HepG2 (cell line): ENCODE data around the gene LGI2. TPM values are rescaled to one million over a fixed set of nuclear protein-coding genes. Genes with fewer than 3 reads are reported as not detected.

Source experiments
- ATAC-seq: fragments of 200-7000 bp; cut with Tn5 transposase; 3 replicates; pipeline ENCODE4 v1.9.1; 2020; ENCODE audit warnings: mild to moderate bottlenecking, moderate library complexity
- BruUV-seq: library from RNA; stranded (reverse); fragments of 400-500 nt; replicated peaks from 2 replicates; lab custom pipeline; 2021; lab: Mats Ljungman, UMichigan
- CTCF ChIA-PET: fragments of 300-600 bp; formaldehyde crosslinking; extraction: SDS; loops from one replicate; lab custom pipeline; 2021; ENCODE audit warnings: low total read pairs, inconsistent platforms, low intra/inter-chr PET ratio; lab: Yijun Ruan, JAX
- POLR2A ChIA-PET: fragments of 350-600 bp; sonication (Branson Sonifier 250); formaldehyde crosslinking; loops from one replicate; lab custom pipeline; 2020; ENCODE audit warnings: antibody characterized with exemption, inconsistent platforms; lab: Yijun Ruan, JAX
- DNase-seq: peaks from one replicate; pipeline ENCODE4 v3.0.0-alpha.2; 2015; ENCODE audit warnings: low spot score
- FAIRE-seq: peaks from 3 replicates; lab custom pipeline; 2011; peaks lifted over from hg19 to GRCh38; lab: Jason Lieb, UNC
- H2AFZ ChIP-seq: one replicate; pipeline ENCODE4 v1.6.1; 2011; ENCODE audit warnings: low read length, inconsistent platforms
- H3K27ac ChIP-seq: fragments of 300-600 bp; 3 replicates; pipeline ENCODE4 v1.8.0; 2011; ENCODE audit warnings: mixed run types, mild to moderate bottlenecking, mixed read lengths, low read length, inconsistent platforms; ENCODE audit not compliant: insufficient read depth; ENCODE audit errors: extremely low read length
- H3K27me3 ChIP-seq, 2 experiments: fragments of 200-600 bp in 1 of 2; 2 replicates in 1 of 2; 3 replicates in 1 of 2; pipeline versions ENCODE4 v1.6.0 to v1.8.0; 2011; ENCODE audit warnings: low read length in 2 of 2, mild to moderate bottlenecking in 2 of 2, moderate library complexity in 2 of 2, inconsistent platforms in 1 of 2; ENCODE audit not compliant: insufficient read depth in 2 of 2, control insufficient read depth in 1 of 2
- H3K36me3 ChIP-seq, 2 experiments: fragments of 200-600 bp in 1 of 2; replicated peaks in 1 of 2; 2 replicates in 1 of 2; 3 replicates in 1 of 2; pipeline versions ENCODE4 v1.5.1 to v1.8.0; 2011; ENCODE audit warnings: low read length in 2 of 2, inconsistent platforms in 1 of 2; ENCODE audit not compliant: insufficient read depth in 2 of 2, control insufficient read depth in 1 of 2
- H3K4me1 ChIP-seq: 2 replicates; pipeline ENCODE4 v1.5.1; 2012; ENCODE audit warnings: low read length, inconsistent platforms; ENCODE audit not compliant: insufficient read depth
- H3K4me2 ChIP-seq: 2 replicates; pipeline ENCODE4 v1.6.0; 2011; ENCODE audit warnings: low read depth, low read length, inconsistent platforms
- H3K4me3 ChIP-seq, 3 experiments: fragments of 200-600 bp in 1 of 3; sonication (generic), shearing (Covaris generic) in 1 of 3; replicated peaks in 1 of 3; 2 replicates each; pipeline ENCODE4 v1.5.1; 2011 to 2016; ENCODE audit warnings: low read length in 3 of 3, inconsistent platforms in 2 of 3, low read depth in 2 of 3, mild to moderate bottlenecking in 2 of 3, control low read depth in 1 of 3, mixed read lengths in 1 of 3; ENCODE audit not compliant: insufficient read depth in 1 of 3
- H3K79me2 ChIP-seq: one replicate; pipeline ENCODE4 v1.6.1; 2011; ENCODE audit warnings: low read length, inconsistent platforms; ENCODE audit not compliant: insufficient read depth
- H3K9ac ChIP-seq: 2 replicates; pipeline ENCODE4 v1.6.0; 2011; ENCODE audit warnings: mild to moderate bottlenecking, low read depth, low read length, inconsistent platforms; ENCODE audit not compliant: insufficient read depth
- H3K9me3 ChIP-seq: 2 replicates; pipeline ENCODE4 v1.5.1; 2012; ENCODE audit warnings: mild to moderate bottlenecking, low read length
- H4K20me1 ChIP-seq: 2 replicates; pipeline ENCODE4 v1.6.0; 2011; ENCODE audit warnings: inconsistent platforms, mild to moderate bottlenecking, low read length, moderate library complexity; ENCODE audit not compliant: insufficient read depth
- MTERF4 ChIP-seq: sonication (generic); formaldehyde crosslinking; IDR thresholded peaks from 2 replicates; pipeline ENCODE4 v1.8.0; 2023; ENCODE audit warnings: mild to moderate bottlenecking, missing genetic modification reagents
- RARG ChIP-seq: sonication (generic); formaldehyde crosslinking; IDR thresholded peaks from 2 replicates; pipeline ENCODE4 v1.4.0; 2020; ENCODE audit warnings: low read depth, mild to moderate bottlenecking, missing genetic modification reagents
- XBP1 ChIP-seq: sonication (generic); formaldehyde crosslinking; IDR thresholded peaks from 2 replicates; pipeline ENCODE4 v1.5.0; 2020; ENCODE audit warnings: missing genetic modification reagents
- ZBTB21 ChIP-seq: sonication (generic); formaldehyde crosslinking; IDR thresholded peaks from 2 replicates; pipeline ENCODE4 v1.4.0; 2020; ENCODE audit warnings: missing genetic modification reagents
- ZNF749 ChIP-seq: sonication (generic); formaldehyde crosslinking; IDR thresholded peaks from 2 replicates; pipeline ENCODE4 v1.8.0; 2022; ENCODE audit warnings: mild to moderate bottlenecking, missing genetic modification reagents, moderate library complexity, borderline replicate concordance
- WGBS: methylation state at CpG from one replicate; pipeline ENCODE4 v1.1.6; 2017; ENCODE audit warnings: low lambda C conversion rate; 5-methylcytosine and 5-hydroxymethylcytosine counted together
- in situ Hi-C: cut with HindIII; loops from 2 replicates; pipeline ENCODE4 v1.10.0; 2017; ENCODE audit warnings: low pct_unique_long_range_greater_than_20kb; ENCODE audit not compliant: extremely low pct_ligation_motif_present
- intact Hi-C: fragments of 100-400 bp; cut with micrococcal nuclease; formaldehyde crosslinking; loops from one replicate; pipeline ENCODE4 v1.10.0; 2022; ENCODE audit not compliant: unreplicated experiment
- polyA plus RNA-seq, 8 experiments: library from polyadenylated mRNA; depleted of rRNA in 3 of 8; stranded (reverse) in 7 of 8; unstranded in 1 of 8; fragments of >200 nt; fragmentation: Illumina TruSeq in 4 of 8; extraction: Trizol in 4 of 8; gene quantifications; 2 replicates each; pipeline versions ENCODE4 v1.2.1 to v1.2.3, GENCODE V29; 2011 to 2016; ENCODE audit warnings: low read depth in 4 of 8, missing spikeins in 1 of 8, mixed read lengths in 1 of 8; ENCODE audit not compliant: insufficient read depth in 1 of 8
- total RNA-seq, 5 experiments: library from RNA; depleted of rRNA; stranded (reverse); fragments of >200 nt; fragmentation: Illumina TruSeq; extraction: Trizol; gene quantifications; 2 replicates each; pipeline ENCODE4 v1.2.3, GENCODE V29; 2016; ENCODE audit warnings: low read depth in 1 of 5
- TF ChIP-seq, protein P1 (sequence below): sonication (generic); formaldehyde crosslinking; IDR thresholded peaks from 2 replicates; pipeline ENCODE4 v1.4.0; 2020; ENCODE audit warnings: missing genetic modification reagents
- TF ChIP-seq, protein P2 (sequence below): sonication (generic); formaldehyde crosslinking; IDR thresholded peaks from 2 replicates; pipeline ENCODE4 v1.4.0; 2020; ENCODE audit warnings: mild to moderate bottlenecking, missing genetic modification reagents
- TF ChIP-seq, protein P3 (sequence below): sonication (generic); formaldehyde crosslinking; IDR thresholded peaks from 2 replicates; pipeline ENCODE4 v1.4.0; 2020; ENCODE audit warnings: mild to moderate bottlenecking, low read depth, missing genetic modification reagents

Gene LGI2
- total and polyA plus RNA-seq, 2 of the 13 experiments (the other 11 are each of a cell fraction or from before 2014, with no cell fraction given), result not detected

GRCh38 chr4:25029479-25030276, 1.1 kb downstream of the LGI2 start:
- no TSS peak for BruUV-seq
- WGBS, result 27% methylated on average over 10 of the region's 19 CpGs
- ATAC-seq (peak; percentile 15; the same call in 1 of the 3 replicates), DNase-seq (no peak), FAIRE-seq (no peak)
- Histone ChIP-seq H3K36me3 (no peaks in the 10 kb centered on the region), H3K27me3 (peaks cover 9 to 58% of the 10 kb centered on the region in 2 experiments), H2AFZ (no peak overlapping the region), H3K9me3 (no peaks in the 10 kb centered on the region), H3K79me2 (no peaks in the 10 kb centered on the region), H3K27ac (no peak overlapping the region), H3K9ac (no peak overlapping the region), H3K4me2 (peak overlapping the region; percentile 60; the same call in 1 of the 2 replicates), H4K20me1 (0 out of 2 replicates have a peak, but pooled peaks cover 6% of the 10 kb centered on the region), H3K4me1 (0 out of 2 replicates have a peak, but pooled peaks cover 5% of the 10 kb centered on the region), H3K4me3 (peak overlapping the region in 2 of 3 experiments; percentile 36 to 48; a peak in 2 of 6 replicates)
- ChIA-PET CTCF (no interaction called here), POLR2A (no interaction called here)
- intact Hi-C loops, result no loop called here
- TF ChIP-seq XBP1 (CRISPR knock-in tag), result no peak
- no peak for TF ChIP-seq ZBTB21 (CRISPR knock-in tag)
- no peak for TF ChIP-seq RARG (CRISPR knock-in tag)
- TF ChIP-seq, protein P1, sequence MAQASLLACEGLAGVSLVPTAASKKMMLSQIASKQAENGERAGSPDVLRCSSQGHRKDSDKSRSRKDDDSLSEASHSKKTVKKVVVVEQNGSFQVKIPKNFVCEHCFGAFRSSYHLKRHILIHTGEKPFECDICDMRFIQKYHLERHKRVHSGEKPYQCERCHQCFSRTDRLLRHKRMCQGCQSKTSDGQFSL (CRISPR knock-in tag), result no peak
- no peak for TF ChIP-seq MTERF4 (CRISPR knock-in tag)
- TF ChIP-seq, protein P2, sequence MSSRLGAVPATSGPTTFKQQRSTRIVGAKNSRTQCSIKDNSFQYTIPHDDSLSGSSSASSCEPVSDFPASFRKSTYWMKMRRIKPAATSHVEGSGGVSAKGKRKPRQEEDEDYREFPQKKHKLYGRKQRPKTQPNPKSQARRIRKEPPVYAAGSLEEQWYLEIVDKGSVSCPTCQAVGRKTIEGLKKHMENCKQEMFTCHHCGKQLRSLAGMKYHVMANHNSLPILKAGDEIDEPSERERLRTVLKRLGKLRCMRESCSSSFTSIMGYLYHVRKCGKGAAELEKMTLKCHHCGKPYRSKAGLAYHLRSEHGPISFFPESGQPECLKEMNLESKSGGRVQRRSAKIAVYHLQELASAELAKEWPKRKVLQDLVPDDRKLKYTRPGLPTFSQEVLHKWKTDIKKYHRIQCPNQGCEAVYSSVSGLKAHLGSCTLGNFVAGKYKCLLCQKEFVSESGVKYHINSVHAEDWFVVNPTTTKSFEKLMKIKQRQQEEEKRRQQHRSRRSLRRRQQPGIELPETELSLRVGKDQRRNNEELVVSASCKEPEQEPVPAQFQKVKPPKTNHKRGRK, result no peak
- no peak for TF ChIP-seq ZNF749 (CRISPR knock-in tag)
- TF ChIP-seq, protein P3, sequence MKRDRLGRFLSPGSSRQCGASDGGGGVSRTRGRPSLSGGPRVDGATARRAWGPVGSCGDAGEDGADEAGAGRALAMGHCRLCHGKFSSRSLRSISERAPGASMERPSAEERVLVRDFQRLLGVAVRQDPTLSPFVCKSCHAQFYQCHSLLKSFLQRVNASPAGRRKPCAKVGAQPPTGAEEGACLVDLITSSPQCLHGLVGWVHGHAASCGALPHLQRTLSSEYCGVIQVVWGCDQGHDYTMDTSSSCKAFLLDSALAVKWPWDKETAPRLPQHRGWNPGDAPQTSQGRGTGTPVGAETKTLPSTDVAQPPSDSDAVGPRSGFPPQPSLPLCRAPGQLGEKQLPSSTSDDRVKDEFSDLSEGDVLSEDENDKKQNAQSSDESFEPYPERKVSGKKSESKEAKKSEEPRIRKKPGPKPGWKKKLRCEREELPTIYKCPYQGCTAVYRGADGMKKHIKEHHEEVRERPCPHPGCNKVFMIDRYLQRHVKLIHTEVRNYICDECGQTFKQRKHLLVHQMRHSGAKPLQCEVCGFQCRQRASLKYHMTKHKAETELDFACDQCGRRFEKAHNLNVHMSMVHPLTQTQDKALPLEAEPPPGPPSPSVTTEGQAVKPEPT, result no peak
- in situ Hi-C loops, result no loop called here
